SU-DHL-6 (cell line): ENCODE results near the gene ZNF618.
"Not testable (repeated sequence)": the region's sequence is repeated elsewhere in the genome, so short reads cannot be mapped to it uniquely, and the experiment has no call there.

Experiments
- H2AFZ ChIP-seq: fragments of 200-600 bp; sonication (generic); 2 replicates; pipeline ENCODE4 v1.6.1; 2014; ENCODE audit warnings: low read depth, mild to moderate bottlenecking, moderate library complexity, mixed read lengths, antibody characterized with exemption, low read length; ENCODE audit not compliant: severe bottlenecking
- H3F3A ChIP-seq: fragments of 200-600 bp; shearing (Covaris generic); 2 replicates; pipeline ENCODE4 v1.6.0; 2016; ENCODE audit warnings: antibody characterized with exemption, mild to moderate bottlenecking; ENCODE audit not compliant: insufficient read depth
- H3K27ac ChIP-seq: fragments of 200-600 bp; sonication (generic); 2 replicates; pipeline ENCODE4 v1.5.1; 2016; ENCODE audit warnings: low read depth, mild to moderate bottlenecking, low read length, moderate library complexity, mixed read lengths
- H3K27me3 ChIP-seq: fragments of 200-600 bp; sonication (generic), shearing (Covaris generic); 2 replicates; pipeline ENCODE4 v1.6.0; 2014; ENCODE audit warnings: mild to moderate bottlenecking, low read length
- H3K36me3 ChIP-seq: fragments of 200-600 bp; sonication (generic); 2 replicates; pipeline ENCODE4 v1.6.1; 2014; ENCODE audit warnings: mild to moderate bottlenecking, low read length, mixed read lengths
- H3K4me2 ChIP-seq: fragments of 300-600, 200-600 bp; shearing (Covaris generic), sonication (generic); 2 replicates; pipeline ENCODE4 v1.6.0; 2014; ENCODE audit warnings: low read length, low read depth, mild to moderate bottlenecking; ENCODE audit not compliant: poor library complexity, severe bottlenecking
- H3K4me3 ChIP-seq: fragments of 200-600 bp; sonication (generic); 2 replicates; pipeline ENCODE4 v1.5.1; 2014; ENCODE audit warnings: antibody characterized with exemption, low read length, mild to moderate bottlenecking, mixed read lengths; ENCODE audit not compliant: insufficient read depth, poor library complexity, severe bottlenecking
- H3K79me2 ChIP-seq: fragments of 200-600 bp; sonication (generic); 2 replicates; pipeline ENCODE4 v1.6.1; 2014; ENCODE audit warnings: mild to moderate bottlenecking, low read length, moderate library complexity; ENCODE audit not compliant: insufficient read depth
- H3K9ac ChIP-seq: fragments of 200-600 bp; sonication (generic); 2 replicates; pipeline ENCODE4 v1.7.0; 2014; ENCODE audit warnings: mild to moderate bottlenecking, low read length
- H3K9me2 ChIP-seq: fragments of 200-600 bp; sonication (generic); replicated peaks from 2 replicates; pipeline ENCODE4 v1.6.1; 2014; ENCODE audit warnings: low read length; ENCODE audit not compliant: insufficient read depth
- H3K9me3 ChIP-seq: fragments of 200-600 bp; sonication (generic); 2 replicates; pipeline ENCODE4 v1.6.1; 2014; ENCODE audit warnings: low read length, mixed read lengths; ENCODE audit not compliant: insufficient read depth
- H4K20me1 ChIP-seq: fragments of 200-600 bp; sonication (generic); 2 replicates; pipeline ENCODE4 v1.6.1; 2014; ENCODE audit warnings: low read depth, mild to moderate bottlenecking, antibody characterized with exemption, low read length, moderate library complexity, mixed read lengths
- CTCF ChIP-seq: fragments of 200-600 bp; sonication (generic); IDR thresholded peaks from one replicate; pipeline ENCODE4 v1.5.1; 2017; ENCODE audit warnings: antibody characterized with exemption, mild to moderate bottlenecking, low read length, moderate library complexity; ENCODE audit not compliant: insufficient read depth, poor library complexity, severe bottlenecking
- EZH2phosphoT487 ChIP-seq: fragments of 200-600 bp; sonication (generic), shearing (Covaris generic); conservative IDR thresholded peaks from 2 replicates; pipeline ENCODE4 v1.6.1; 2018; ENCODE audit warnings: mild to moderate bottlenecking, antibody characterized with exemption, low read length, moderate library complexity, mixed read lengths

The ZNF618 gene

GRCh38 chr9:114037961-114038723 is 162.0 kb downstream of the ZNF618 start:
- H3K9me2 ChIP-seq: no peaks in the 10 kb centered on the region

GRCh38 chr9:114038724-114039313 is 162.7 kb downstream of the ZNF618 start:
- H3K9ac ChIP-seq: no peak overlapping the region
- no peak overlapping the region for H2AFZ ChIP-seq
- no peaks in the 10 kb centered on the region for H3K36me3 ChIP-seq
- H3K9me3 ChIP-seq: no peaks in the 10 kb centered on the region
- H3K27me3 ChIP-seq: no peaks in the 10 kb centered on the region
- H3K79me2 ChIP-seq: no peaks in the 10 kb centered on the region
- H4K20me1 ChIP-seq: no peaks in the 10 kb centered on the region
- H3K4me3 ChIP-seq: no peak overlapping the region
- no peak overlapping the region for H3K27ac ChIP-seq
- TF ChIP-seq CTCF (no peak), EZH2phosphoT487 (no peak)
- H3K4me2 ChIP-seq: no peak overlapping the region
- H3K9me2 ChIP-seq: no peaks in the 10 kb centered on the region
- no peaks in the 10 kb centered on the region for H3F3A ChIP-seq

More at GRCh38 chr9:114037961-114038723, 162.0 kb downstream of the ZNF618 start:
- Histone ChIP-seq H4K20me1 (no peaks in the 10 kb centered on the region), H3K9me3 (no peaks in the 10 kb centered on the region), H3K4me3 (no peak overlapping the region), H3K9ac (no peak overlapping the region), H3K4me2 (no peak overlapping the region), H3K27me3 (no peaks in the 10 kb centered on the region), H3F3A (no peaks in the 10 kb centered on the region), H3K36me3 (no peaks in the 10 kb centered on the region), H2AFZ (no peak overlapping the region), H3K79me2 (no peaks in the 10 kb centered on the region), H3K27ac (no peak overlapping the region)
- TF ChIP-seq CTCF (no peak), EZH2phosphoT487 (no peak)

- no peak overlapping the region for H3K4me3 ChIP-seq
- TF ChIP-seq CTCF (no peak), EZH2phosphoT487 (no peak)
- H3K9me3 ChIP-seq: no peaks in the 10 kb centered on the region
- H3K27ac ChIP-seq: no peak overlapping the region
- no peak overlapping the region for H3K9ac ChIP-seq
- H3K27me3 ChIP-seq: no peaks in the 10 kb centered on the region
- H3K36me3 ChIP-seq: no peaks in the 10 kb centered on the region
- no peak overlapping the region for H2AFZ ChIP-seq
- no peaks in the 10 kb centered on the region for H3F3A ChIP-seq
- no peaks in the 10 kb centered on the region for H4K20me1 ChIP-seq
- H3K79me2 ChIP-seq: no peaks in the 10 kb centered on the region
- H3K9me2 ChIP-seq: no peaks in the 10 kb centered on the region
- no peak overlapping the region for H3K4me2 ChIP-seq
Observed at GRCh38 chr9:114039484-114039883, 163.4 kb downstream of the ZNF618 start.

GRCh38 chr9:114043660-114044059 is 167.6 kb downstream of the ZNF618 start:
- H3K79me2 ChIP-seq, H3F3A ChIP-seq, H2AFZ ChIP-seq, H3K4me3 ChIP-seq, H3K9ac ChIP-seq, H3K4me2 ChIP-seq, H3K27me3 ChIP-seq, H3K36me3 ChIP-seq, H4K20me1 ChIP-seq, H3K9me2 ChIP-seq, H3K27ac ChIP-seq, H3K9me3 ChIP-seq: not testable (repeated sequence)
